GM23248 (cell line): Measurements from ENCODE around the gene LOXHD1. TPM values are rescaled to one million over a fixed set of nuclear protein-coding genes. Genes with fewer than 3 reads are reported as not detected.

Experiments
- DNase-seq: peaks from one replicate; pipeline ENCODE4 v3.0.0-alpha.2; 2015
- H2AFZ ChIP-seq: fragments of 200-600 bp; sonication (generic); 2 replicates; pipeline ENCODE4 v1.6.1; 2016; ENCODE audit warnings: antibody characterized with exemption
- H3F3A ChIP-seq: fragments of 200-600 bp; sonication (generic); 2 replicates; pipeline ENCODE4 v1.6.1; 2016; ENCODE audit warnings: mild to moderate bottlenecking, antibody characterized with exemption, mixed run types; ENCODE audit not compliant: insufficient read depth
- H3K27ac ChIP-seq: fragments of 200-600 bp; sonication (generic); 2 replicates; pipeline ENCODE4 v1.5.1; 2016; ENCODE audit warnings: mild to moderate bottlenecking
- H3K27me3 ChIP-seq: fragments of 200-600 bp; sonication (generic); replicated peaks from 2 replicates; pipeline ENCODE4 v1.6.1; 2016; ENCODE audit warnings: mild to moderate bottlenecking; ENCODE audit not compliant: insufficient read depth
- H3K36me3 ChIP-seq: fragments of 200-600 bp; sonication (generic); 2 replicates; pipeline ENCODE4 v1.6.1; 2016; ENCODE audit warnings: low read depth, mild to moderate bottlenecking
- H3K4me1 ChIP-seq: fragments of 200-600 bp; sonication (generic); 2 replicates; pipeline ENCODE4 v1.6.1; 2016; ENCODE audit warnings: mild to moderate bottlenecking; ENCODE audit not compliant: insufficient read depth
- H3K4me2 ChIP-seq: fragments of 200-600 bp; sonication (generic); one replicate; pipeline ENCODE4 v1.6.1; 2016; ENCODE audit warnings: mild to moderate bottlenecking; ENCODE audit not compliant: unreplicated experiment
- H3K4me3 ChIP-seq: fragments of 200-600 bp; sonication (generic); 2 replicates; pipeline ENCODE4 v1.5.1; 2016; ENCODE audit warnings: mild to moderate bottlenecking
- H3K79me2 ChIP-seq: fragments of 200-600 bp; sonication (generic); 2 replicates; pipeline ENCODE4 v1.6.1; 2016; ENCODE audit warnings: mild to moderate bottlenecking; ENCODE audit not compliant: insufficient read depth
- H3K9ac ChIP-seq: fragments of 200-600 bp; sonication (generic); 2 replicates; pipeline ENCODE4 v1.6.1; 2016; ENCODE audit warnings: mild to moderate bottlenecking
- H3K9me2 ChIP-seq: fragments of 200-600 bp; sonication (generic); 2 replicates; pipeline ENCODE4 v1.6.1; 2016; ENCODE audit warnings: mixed run types, mild to moderate bottlenecking, moderate library complexity; ENCODE audit not compliant: insufficient read depth
- H3K9me3 ChIP-seq: fragments of 200-600 bp; sonication (generic); one replicate; pipeline ENCODE4 v1.6.1; 2017; ENCODE audit warnings: low read depth
- H4K20me1 ChIP-seq: fragments of 200-600 bp; sonication (generic); 2 replicates; pipeline ENCODE4 v1.6.0; 2016; ENCODE audit not compliant: insufficient read depth
- EZH2 ChIP-seq: fragments of 200-600 bp; sonication (generic); IDR thresholded peaks from 2 replicates; pipeline ENCODE4 v1.6.1; 2018; ENCODE audit warnings: antibody characterized with exemption, mild to moderate bottlenecking; ENCODE audit not compliant: insufficient read depth, poor library complexity, severe bottlenecking
- EZH2phosphoT487 ChIP-seq: fragments of 200-600 bp; sonication (generic); IDR thresholded peaks from 2 replicates; pipeline ENCODE4 v1.6.1; 2018; ENCODE audit warnings: antibody characterized with exemption, moderate library complexity, mild to moderate bottlenecking, low read depth; ENCODE audit not compliant: insufficient read depth
- WGBS, 2 experiments: methylation state at CpG; one replicate each; pipeline ENCODE4 v1.1.6; 2015 to 2017; ENCODE audit warnings: low lambda C conversion rate in 2 of 2, low coverage in 1 of 2; ENCODE audit errors: missing lambda C conversion rate in 2 of 2; 5-methylcytosine and 5-hydroxymethylcytosine counted together
- in situ Hi-C: fragments of 300-500 bp; cut with MboI; formaldehyde crosslinking; loops from 2 replicates; pipeline ENCODE4 v1.15.0; 2020
- polyA plus RNA-seq: library from polyadenylated mRNA; unstranded; fragments of >200 nt; fragmentation: Nextera tagmentation; extraction: Ambion mirVana; gene quantifications from 2 replicates; pipeline ENCODE4 v1.2.1, GENCODE V29; 2016
- total RNA-seq: library from RNA; depleted of rRNA; stranded (reverse); fragments of >200 nt; shearing (Covaris generic); gene quantifications from 2 replicates; pipeline ENCODE4 v1.2.3, GENCODE V29; 2014

The LOXHD1 gene
- total and polyA plus RNA-seq, 2 experiments from 2014 or later, result not detected

- Histone ChIP-seq H3K9me2 (no peaks in the 10 kb centered on the region), H3K36me3 (no peaks in the 10 kb centered on the region), H4K20me1 (no peaks in the 10 kb centered on the region), H3K27me3 (0 out of 2 replicates have a peak, but pooled peaks cover 3% of the 10 kb centered on the region), H3K79me2 (no peaks in the 10 kb centered on the region), H2AFZ (no peak overlapping the region), H3K4me1 (no peaks in the 10 kb centered on the region), H3K4me3 (no peak overlapping the region), H3K4me2 (no peak overlapping the region), H3K9ac (no peak overlapping the region), H3K27ac (no peak overlapping the region), H3F3A (no peaks in the 10 kb centered on the region), H3K9me3 (no peaks in the 10 kb centered on the region)
- DNase-seq, result no peak
- in situ Hi-C loops, result no loop called here
- 86 to 90% methylated on average over 11 of the region's 11 CpGs for WGBS, 2 experiments
- TF ChIP-seq EZH2phosphoT487, result no peak
- no peak for TF ChIP-seq EZH2
Measured at GRCh38 chr18:46560671-46561045, 96.4 kb downstream of the LOXHD1 start.

- Histone ChIP-seq H3K9me2 (no peaks in the 10 kb centered on the region), H3F3A (no peaks in the 10 kb centered on the region), H3K27me3 (0 out of 2 replicates have a peak, but pooled peaks cover 3% of the 10 kb centered on the region), H3K9me3 (no peaks in the 10 kb centered on the region), H3K4me2 (no peak overlapping the region), H3K36me3 (no peaks in the 10 kb centered on the region), H3K79me2 (no peaks in the 10 kb centered on the region), H3K4me1 (no peaks in the 10 kb centered on the region), H3K9ac (no peak overlapping the region), H2AFZ (no peak overlapping the region), H3K27ac (no peak overlapping the region), H4K20me1 (no peaks in the 10 kb centered on the region), H3K4me3 (no peak overlapping the region)
- TF ChIP-seq EZH2phosphoT487, result no peak
- TF ChIP-seq EZH2, result no peak
- WGBS, 2 experiments, result 61 to 67% methylated on average over 10 to 37 of the region's 37 CpGs
- in situ Hi-C loops, result no loop called here
- no peak for DNase-seq
Measured at GRCh38 chr18:46559946-46560670, 96.9 kb downstream of the LOXHD1 start.

GRCh38 chr18:46559296-46559695, 97.7 kb downstream of the LOXHD1 start:
- no peak overlapping the region for H3K4me2 ChIP-seq
- H3K4me3 ChIP-seq, result no peak overlapping the region
- no peak for DNase-seq
- in situ Hi-C loops, result no loop called here
- TF ChIP-seq EZH2phosphoT487 (no peak), EZH2 (no peak)
- H3K79me2 ChIP-seq, result no peaks in the 10 kb centered on the region
- no peak overlapping the region for H3K9ac ChIP-seq
- H3F3A ChIP-seq, result no peaks in the 10 kb centered on the region
- H2AFZ ChIP-seq, result no peak overlapping the region
- no peak overlapping the region for H3K27ac ChIP-seq
- H3K4me1 ChIP-seq, result no peaks in the 10 kb centered on the region
- 0 out of 2 replicates have a peak, but pooled peaks cover 3% of the 10 kb centered on the region for H3K27me3 ChIP-seq
- H3K9me2 ChIP-seq, result no peaks in the 10 kb centered on the region
- no peaks in the 10 kb centered on the region for H4K20me1 ChIP-seq
- H3K9me3 ChIP-seq, result no peaks in the 10 kb centered on the region
- 81 to 82% methylated on average over 9 of the region's 9 CpGs for WGBS, 2 experiments
- H3K36me3 ChIP-seq, result no peaks in the 10 kb centered on the region

GRCh38 chr18:46556590-46557206, 100.3 kb downstream of the LOXHD1 start:
- no peak overlapping the region for H3K27ac ChIP-seq
- no peaks in the 10 kb centered on the region for H3K4me1 ChIP-seq
- H3F3A ChIP-seq, result no peaks in the 10 kb centered on the region
- H3K4me2 ChIP-seq, result no peak overlapping the region
- H3K4me3 ChIP-seq, result no peak overlapping the region
- H3K9me2 ChIP-seq, result no peaks in the 10 kb centered on the region
- TF ChIP-seq EZH2 (no peak), EZH2phosphoT487 (no peak)
- 0 out of 2 replicates have a peak, but pooled peaks cover 3% of the 10 kb centered on the region for H3K27me3 ChIP-seq
- in situ Hi-C loops, result no loop called here
- no peaks in the 10 kb centered on the region for H4K20me1 ChIP-seq
- no peak overlapping the region for H2AFZ ChIP-seq
- 31 to 33% methylated on average over 2 to 10 of the region's 10 CpGs for WGBS, 2 experiments
- no peak for DNase-seq
- no peaks in the 10 kb centered on the region for H3K79me2 ChIP-seq
- H3K9ac ChIP-seq, result no peak overlapping the region
- H3K36me3 ChIP-seq, result no peaks in the 10 kb centered on the region
- no peaks in the 10 kb centered on the region for H3K9me3 ChIP-seq
